Subcutaneous adipose tissue (tissue), 4 donors: ENCODE measurements around the gene SCG3. TPM values are rescaled to one million over a fixed set of nuclear protein-coding genes. Genes with fewer than 3 reads are reported as not detected.

Experiments
- CTCF ChIP-seq: fragments of 450-650 bp; IDR thresholded peaks from one replicate; pipeline ENCODE4 v1.5.1; 2016; ENCODE audit warnings: low read depth, mild to moderate bottlenecking, control low read depth, antibody characterized with exemption, moderate library complexity
- total RNA-seq, 4 donors: library from RNA; depleted of rRNA; stranded (reverse); fragments of >200 nt; gene quantifications; one replicate each; pipeline ENCODE4 v1.1.0, GENCODE V29; 2016

SCG3 gene
- total RNA-seq, 4 donors from 2014 or later, result not detected

GRCh38 chr15:51731549-51732267 is 50.4 kb downstream of the SCG3 start:
- no peak for TF ChIP-seq CTCF

- no peak for TF ChIP-seq CTCF
These were observed 51.3 kb downstream of the SCG3 start for GRCh38 chr15:51732646-51733045.

- no peak for TF ChIP-seq CTCF
These were observed 54.1 kb downstream of the SCG3 start for GRCh38 chr15:51735228-51736010.

GRCh38 chr15:51736069-51736468 is 54.8 kb downstream of the SCG3 start:
- TF ChIP-seq CTCF, result no peak

- no peak for TF ChIP-seq CTCF
These were observed 55.6 kb downstream of the SCG3 start for GRCh38 chr15:51736751-51737521.

GRCh38 chr15:51737522-51738305 is 56.4 kb downstream of the SCG3 start, which contains the start of gene LYSMD2:
Gene LYSMD2, minus strand, starts transcription at chr15:51737655. Its CDS starts 33 bp downstream, at chr15:51737622.
- TF ChIP-seq CTCF, result no peak
